Measurements from ENCODE around the gene FLAD1. TPM values are rescaled to one million over a fixed set of nuclear protein-coding genes. Genes with fewer than 3 reads are reported as not detected.
"Not testable (repeated sequence)": the region's sequence is repeated elsewhere in the genome, so short reads cannot be mapped to it uniquely, and the experiment has no call there.

The FLAD1 gene
- total and polyA plus RNA-seq, 4 donors = 10.9 to 37.0 (median 30.6) TPM

DNA sequence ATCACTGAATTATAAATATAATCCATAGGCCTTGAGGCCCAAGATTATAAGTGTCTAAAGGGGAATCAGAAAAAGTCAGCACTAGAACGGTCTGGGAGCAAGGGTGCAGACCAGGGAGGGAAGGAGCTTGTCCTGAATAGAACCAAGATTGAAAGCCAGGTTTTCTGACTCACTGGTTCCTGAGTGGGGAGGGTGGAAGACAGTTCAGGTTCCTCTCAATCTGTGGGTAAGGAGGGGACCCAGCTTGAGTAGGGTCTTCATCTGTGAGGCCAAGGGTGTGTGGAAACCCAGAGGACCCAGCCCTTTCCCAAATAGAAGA lies 11.1 kb downstream of the FLAD1 start:
- Histone ChIP-seq H3K4me1 (ENCODE audit: control insufficient read depth in 5 of 5, insufficient read depth in 5 of 5, low read length in 5 of 5) (peaks cover 0 to 8% (median 1%) of the 10 kb centered on the region in 5 donors), H3K27me3 (ENCODE audit: control insufficient read depth in 3 of 3, insufficient read depth in 3 of 3, low read length in 2 of 3) (no peaks in the 10 kb centered on the region), H3K36me3 (ENCODE audit: control insufficient read depth in 4 of 4, insufficient read depth in 4 of 4, low read length in 4 of 4) (peaks cover 0 to 11% (median under 1%) of the 10 kb centered on the region in 4 donors), H3K9me3 (ENCODE audit: control insufficient read depth in 4 of 4, insufficient read depth in 3 of 4, low read length in 3 of 4) (no peaks in the 10 kb centered on the region), H3K27ac (ENCODE audit: low read depth in 1 of 2, low read length in 1 of 2) (no peak overlapping the region), H3K9ac (ENCODE audit: insufficient read depth in 1 of 2, low read length in 2 of 2) (no peak overlapping the region), H3K4me3 (no peak overlapping the region)
- WGBS, 2 donors = 71 to 79% methylated on average over 1 of the region's 1 CpG
- TF ChIP-seq CTCF (IDR thresholded peaks at IDR 0.05; ENCODE audit: control extremely low read depth, extremely low read depth) = no peak
- DNase-seq (no peak), ATAC-seq (ENCODE audit: insufficient read depth, low FRiP score) (no peak)

GRCh38 chr1:154994591-154994990 lies 11.4 kb downstream of the FLAD1 start:
- no peak for TF ChIP-seq CTCF (IDR thresholded peaks at IDR 0.05; ENCODE audit: control extremely low read depth, extremely low read depth)

DNA sequence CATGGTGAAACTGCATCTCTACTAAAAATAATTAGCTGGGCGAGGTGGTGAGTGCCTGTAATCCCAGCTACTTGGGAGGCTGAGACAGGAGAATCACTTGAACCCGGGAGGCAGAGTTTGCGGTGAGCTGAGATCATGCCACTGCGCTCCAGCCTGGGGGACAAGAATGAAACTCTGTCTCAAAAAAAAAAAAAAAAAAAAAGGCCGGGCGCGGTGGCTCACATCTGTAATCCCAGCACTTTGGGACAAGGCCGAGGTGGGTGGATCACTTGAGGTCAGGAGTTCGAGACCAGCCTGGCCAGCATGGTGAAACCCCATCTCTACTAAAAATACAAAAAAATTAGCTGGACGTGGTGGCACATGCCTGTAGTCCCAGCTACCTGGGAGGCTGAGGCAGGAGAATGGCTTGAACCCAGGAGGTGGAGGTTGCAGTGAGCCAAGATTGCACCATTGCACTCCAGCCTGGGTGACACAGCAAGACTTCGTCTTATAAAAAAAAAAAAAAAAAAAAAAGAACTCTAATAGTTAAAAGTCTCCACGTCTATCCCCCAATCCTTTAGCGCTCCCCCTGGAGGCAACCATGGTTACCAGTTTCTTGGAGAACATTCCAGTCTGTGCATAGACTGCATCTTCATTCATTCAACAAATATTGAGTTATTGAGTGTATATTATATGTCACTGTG lies 12.3 kb downstream of the FLAD1 start:
- not testable (repeated sequence) for H3K4me3 ChIP-seq; ATAC-seq (ENCODE audit: insufficient read depth, low FRiP score); H3K27me3 ChIP-seq (ENCODE audit: control insufficient read depth in 3 of 3, insufficient read depth in 3 of 3, low read length in 2 of 3); H3K27ac ChIP-seq (ENCODE audit: low read depth in 1 of 2, low read length in 1 of 2); H3K9ac ChIP-seq (ENCODE audit: insufficient read depth in 1 of 2, low read length in 2 of 2); H3K9me3 ChIP-seq (ENCODE audit: control insufficient read depth in 4 of 4, insufficient read depth in 3 of 4, low read length in 3 of 4); H3K36me3 ChIP-seq (ENCODE audit: control insufficient read depth in 4 of 4, insufficient read depth in 4 of 4, low read length in 4 of 4)
- DNase-seq = peak; percentile 79 to 85 (median 82)
- H3K4me1 ChIP-seq (ENCODE audit: control insufficient read depth in 5 of 5, insufficient read depth in 5 of 5, low read length in 5 of 5) = peaks cover 0 to 13% (median 5%) of the 10 kb centered on the region in 5 donors
- peak; percentile 5 for TF ChIP-seq CTCF (IDR thresholded peaks at IDR 0.05; ENCODE audit: control extremely low read depth, extremely low read depth)
- whole genome bisulfite sequencing, 2 donors = 63 to 72% methylated on average over 10 to 13 of the region's 13 CpGs

More at GRCh38 chr1:154994591-154994990, 11.4 kb downstream of the FLAD1 start:
- Histone ChIP-seq H3K9me3 (ENCODE audit: control insufficient read depth in 4 of 4, insufficient read depth in 3 of 4, low read length in 3 of 4) (no peaks in the 10 kb centered on the region), H3K4me1 (ENCODE audit: control insufficient read depth in 5 of 5, insufficient read depth in 5 of 5, low read length in 5 of 5) (peaks cover 0 to 10% (median 2%) of the 10 kb centered on the region in 5 donors), H3K36me3 (ENCODE audit: control insufficient read depth in 4 of 4, insufficient read depth in 4 of 4, low read length in 4 of 4) (peaks cover 0 to 8% (median 0%) of the 10 kb centered on the region in 4 donors), H3K27me3 (ENCODE audit: control insufficient read depth in 3 of 3, insufficient read depth in 3 of 3, low read length in 2 of 3) (no peaks in the 10 kb centered on the region), H3K27ac (ENCODE audit: low read depth in 1 of 2, low read length in 1 of 2) (no peak overlapping the region), H3K4me3 (no peak overlapping the region), H3K9ac (ENCODE audit: insufficient read depth in 1 of 2, low read length in 2 of 2) (no peak overlapping the region)
- ATAC-seq (ENCODE audit: insufficient read depth, low FRiP score) (no peak), DNase-seq (no peak)
- WGBS, 2 donors = 52 to 64% methylated on average over 3 of the region's 3 CpGs
